Thyroid gland (tissue), 4 donors: ENCODE results near the gene ZP4.

Source experiments
- CTCF ChIP-seq, 6 experiments: fragments of 200-600 bp in 3 of 6; fragments of 450-650 bp in 3 of 6; sonication (generic) in 3 of 6; IDR thresholded peaks; one replicate each; pipeline ENCODE4 v1.5.1; 2016 to 2019; ENCODE audit warnings: antibody characterized with exemption in 6 of 6, mild to moderate bottlenecking in 2 of 6, inconsistent platforms in 1 of 6, moderate library complexity in 1 of 6
- POLR2A ChIP-seq, 2 donors: fragments of 450-650 bp; IDR thresholded peaks; one replicate each; pipeline ENCODE4 v1.6.1; 2017; ENCODE audit warnings: antibody characterized with exemption in 2 of 2, mild to moderate bottlenecking in 2 of 2, moderate library complexity in 1 of 2

DNA sequence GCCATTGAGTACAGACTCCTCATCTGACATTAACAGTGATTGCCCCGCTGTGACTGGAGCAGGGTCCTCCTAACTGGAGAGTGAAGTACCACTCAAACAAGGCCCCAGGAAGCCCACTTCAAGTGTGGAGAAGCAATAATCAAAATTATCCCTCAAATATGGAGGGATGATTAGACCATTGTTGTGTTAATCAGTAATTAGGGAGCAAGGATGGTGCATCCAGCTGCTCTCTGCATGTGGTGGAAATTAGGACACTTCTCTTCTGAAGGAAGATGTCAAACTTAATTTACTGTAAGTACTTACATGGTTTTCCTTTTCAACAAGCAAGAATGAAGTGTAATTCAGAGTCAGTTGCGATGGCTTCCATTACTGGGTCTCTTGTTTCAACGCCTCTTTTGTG, 3.4 kb upstream of the ZP4 start:
- no peak for TF ChIP-seq POLR2A (IDR thresholded peaks at IDR 0.05)
- no peak for TF ChIP-seq CTCF (IDR thresholded peaks at IDR 0.05)
